Ovary (tissue), 9 donors: ENCODE measurements around the gene SLC39A8. TPM values are rescaled to one million over a fixed set of nuclear protein-coding genes. Genes with fewer than 3 reads are reported as not detected.

Experiments
- DNase-seq, 5 donors: peaks; one replicate each; pipeline ENCODE4 v3.0.0-alpha.2; 2019 to 2020
- H3K27ac ChIP-seq, 2 donors: fragments of 200-600 bp; one replicate each; pipeline versions ENCODE4 v1.5.1 to v1.8.0; 2019 to 2022
- H3K27me3 ChIP-seq: fragments of 200-600 bp; one replicate; pipeline ENCODE4 v1.8.0; 2022
- H3K36me3 ChIP-seq: fragments of 200-600 bp; sonication (generic); one replicate; pipeline ENCODE4 v1.5.1; 2019
- H3K4me1 ChIP-seq: one replicate; pipeline ENCODE4 v1.8.1; 2013; ENCODE audit warnings: mild to moderate bottlenecking, moderate library complexity; ENCODE audit not compliant: insufficient read depth
- H3K4me3 ChIP-seq: fragments of 200-600 bp; sonication (generic); one replicate; pipeline ENCODE4 v1.5.1; 2017
- H3K9me3 ChIP-seq, 2 donors: fragments of 200-600 bp in 1 of 2; sonication (generic) in 1 of 2; one replicate each; pipeline versions ENCODE4 v1.5.1 to v1.8.1; 2013 to 2019; ENCODE audit warnings: mild to moderate bottlenecking in 1 of 2, moderate library complexity in 1 of 2
- CTCF ChIP-seq, 3 donors: fragments of 450-650 bp in 2 of 3; fragments of 200-600 bp in 1 of 3; IDR thresholded peaks; one replicate each; pipeline versions ENCODE4 v1.5.1 to v1.8.0; 2016 to 2022; ENCODE audit warnings: antibody characterized with exemption in 3 of 3, mild to moderate bottlenecking in 1 of 3
- EP300 ChIP-seq: sonication (generic); formaldehyde crosslinking; IDR thresholded peaks from one replicate; pipeline ENCODE4 v1.6.1; 2017; ENCODE audit warnings: antibody characterized with exemption
- POLR2A ChIP-seq: fragments of 450-650 bp; IDR thresholded peaks from one replicate; pipeline ENCODE4 v1.6.1; 2017; ENCODE audit warnings: antibody characterized with exemption, mild to moderate bottlenecking, moderate library complexity
- WGBS, 3 donors: extraction: QIAGEN DNeasy Blood & Tissue Kit in 1 of 3; methylation state at CpG; one replicate each; pipeline versions ENCODE4 v1.1.5 to v1.1.7; 2013 to 2017; 5-methylcytosine and 5-hydroxymethylcytosine counted together
- intact Hi-C, 4 donors: fragments of 100-400 bp; cut with DNase I; formaldehyde crosslinking; loops; one replicate each; pipeline versions ENCODE4 v1.11.0 to v1.15.1; 2022 to 2023
- polyA plus RNA-seq, 2 donors: library from polyadenylated mRNA; stranded (reverse); fragments of 200-250 nt in 1 of 2; fragments of 350-450 nt in 1 of 2; fragmentation: Illumina TruSeq in 1 of 2; extraction: RNeasy Lipid Tissue Mini Kit (QIAGEN cat#74804) in 1 of 2; gene quantifications; one replicate each; pipeline ENCODE4 v1.2.3, GENCODE V29; 2013 to 2014
- total RNA-seq, 7 donors: library from RNA; depleted of rRNA in 2 of 7; stranded (reverse); fragments of >200 nt in 2 of 7; fragmentation: NEBNext Ultra II Directional in 3 of 7; extraction: Animal tissue kit (Norgen Biotek cat#: 25700) in 3 of 7; gene quantifications; one replicate each; pipeline versions ENCODE4 v1.1.0 to v1.2.4, GENCODE V29; 2016 to 2023
- donor health status: DM: no; HTN: no; CAD: no; lungs with moderate emphysema.
- donor health status: DM: no; HTN: no; CAD: no.
- donor health status: Bipolar disorder and iron deficiency.
- donor health status: DM: yes; HTN: yes; CAD: no.
- donor health status: DM: no; HTN: no; CAD: no.
- donor health status: DM: yes; HTN: yes; CAD: no.

The SLC39A8 gene
- total and polyA plus RNA-seq, 9 donors: 11.5 to 28.7 (median 19.2) TPM

DNA sequence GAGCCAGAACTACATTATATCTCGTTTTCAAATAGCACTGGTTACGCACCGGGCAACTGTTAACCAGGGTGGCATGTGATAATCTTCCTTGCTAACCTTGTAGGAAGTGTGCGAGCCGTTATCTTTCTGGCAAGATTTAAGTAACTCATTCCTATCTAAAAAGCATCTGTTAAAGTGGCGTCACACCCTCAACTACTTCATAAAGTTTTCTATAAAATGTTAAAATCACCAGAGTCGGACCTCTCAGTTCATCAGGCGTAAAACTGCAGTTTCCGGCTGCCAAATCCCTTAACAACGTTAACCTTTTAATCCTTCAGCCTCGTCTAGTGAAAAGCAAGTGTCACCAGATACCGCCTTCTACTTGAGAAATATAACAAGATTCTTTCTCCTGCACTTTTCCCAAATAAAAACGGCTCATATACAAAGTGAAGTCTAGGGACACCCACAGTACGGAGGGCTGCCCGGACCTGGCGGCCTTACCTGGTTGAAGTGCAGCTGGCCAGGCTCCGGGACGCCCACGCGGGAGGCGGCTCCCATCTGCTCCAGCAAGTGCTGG, 1.2 kb downstream of the SLC39A8 start:
- Histone ChIP-seq H3K27ac (peak overlapping the region; percentile 55 to 78), H3K4me1 (peaks cover 7% of the 10 kb centered on the region), H3K27me3 (no peaks in the 10 kb centered on the region), H3K36me3 (no peaks in the 10 kb centered on the region), H3K4me3 (peak overlapping the region; percentile 70), H3K9me3 (no peaks in the 10 kb centered on the region)
- intact Hi-C loops: loop anchor here in 1 of 4 donors (2.0 kb wide), 1 partner anchor 87 kb away; no protein-coding TSS in a partner anchor
- 3 to 6% (median 3%) methylated on average over 21 of the region's 21 CpGs for WGBS, 3 donors
- TF ChIP-seq CTCF (IDR thresholded peaks at IDR 0.05): no peak
- no peak for TF ChIP-seq EP300
- TF ChIP-seq POLR2A: no peak
- DNase-seq: no peak

- 83 to 91% (median 84%) methylated on average over 3 of the region's 3 CpGs for WGBS, 3 donors
- Histone ChIP-seq H3K27me3 (no peaks in the 10 kb centered on the region), H3K4me1 (peaks cover 7% of the 10 kb centered on the region), H3K4me3 (no peak overlapping the region), H3K27ac (no peak overlapping the region), H3K9me3 (no peaks in the 10 kb centered on the region), H3K36me3 (no peaks in the 10 kb centered on the region)
- intact Hi-C loops: no loop called here
- no peak for DNase-seq
- no peak for TF ChIP-seq CTCF (IDR thresholded peaks at IDR 0.05)
Measured at GRCh38 chr4:102342404-102343074, 2.7 kb downstream of the SLC39A8 start.

DNA sequence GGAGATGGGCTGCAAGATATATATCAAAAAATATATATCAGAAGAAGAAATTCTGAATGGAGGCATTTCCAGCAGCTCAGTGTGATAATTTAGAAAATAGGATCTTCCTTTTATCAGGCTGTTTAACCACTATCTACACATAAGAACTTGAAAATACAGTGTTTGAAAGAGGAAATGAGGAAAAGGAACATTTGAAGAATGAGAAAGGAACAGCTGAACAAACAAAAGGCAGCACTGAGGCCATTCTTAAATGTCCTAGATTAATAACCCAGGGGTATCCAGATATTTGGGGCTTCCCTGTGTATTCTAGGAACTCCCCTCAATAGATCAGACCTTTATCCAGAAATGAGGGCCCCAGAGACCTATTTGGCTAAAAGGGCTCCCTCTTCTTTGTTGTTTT, 4.1 kb downstream of the SLC39A8 start:
- DNase-seq: no peak
- H3K36me3 ChIP-seq: no peaks in the 10 kb centered on the region
- intact Hi-C loops: no loop called here

DNA sequence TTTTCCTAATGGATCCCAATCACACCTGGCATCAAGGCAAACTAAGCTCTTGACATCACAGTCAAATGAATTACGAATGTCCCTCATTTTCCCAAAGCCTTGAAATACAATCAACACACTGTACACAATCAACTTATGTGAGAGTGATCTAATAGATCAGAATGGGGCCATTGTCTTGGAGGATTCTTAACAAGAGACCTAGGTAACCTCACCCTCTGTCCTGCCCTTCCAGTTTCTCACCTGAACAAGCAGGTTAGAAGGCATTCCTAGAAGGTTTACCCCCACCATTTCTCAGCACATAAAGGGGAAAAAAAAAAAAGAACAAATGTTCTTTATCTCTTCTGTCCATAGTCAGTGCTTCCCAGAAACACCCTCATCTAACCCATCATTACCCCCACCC, 6.3 kb downstream of the SLC39A8 start:
- TF ChIP-seq CTCF (IDR thresholded peaks at IDR 0.05) (no peak), EP300 (no peak), POLR2A (no peak)
- 90 to 100% (median 96%) methylated on average over 1 of the region's 1 CpG for WGBS, 3 donors
- no peak for DNase-seq
- H3K4me3 ChIP-seq: no peak overlapping the region
- no peaks in the 10 kb centered on the region for H3K9me3 ChIP-seq
- H3K36me3 ChIP-seq: no peaks in the 10 kb centered on the region
- intact Hi-C loops: no loop called here
- no peaks in the 10 kb centered on the region for H3K27me3 ChIP-seq
- no peak overlapping the region for H3K27ac ChIP-seq
- peaks cover 7% of the 10 kb centered on the region for H3K4me1 ChIP-seq

More for the DNA sequence above, 4.1 kb downstream of the SLC39A8 start:
- H3K4me1 ChIP-seq: peaks cover 7% of the 10 kb centered on the region
- no peaks in the 10 kb centered on the region for H3K9me3 ChIP-seq
- H3K27ac ChIP-seq: no peak overlapping the region
- H3K27me3 ChIP-seq: no peaks in the 10 kb centered on the region
- no peak for TF ChIP-seq EP300
- no peak for TF ChIP-seq POLR2A
- TF ChIP-seq CTCF (IDR thresholded peaks at IDR 0.05): no peak
- H3K4me3 ChIP-seq: no peak overlapping the region
